MV-4-11 (cell line): ENCODE measurements around the gene WASF2.
"Not testable (repeated sequence)": the region's sequence is repeated elsewhere in the genome, so short reads cannot be mapped to it uniquely, and the experiment has no call there.

Experiments used
- DNase-seq: peaks from one replicate; lab custom pipeline; 2025; lab: John Stamatoyannopoulos, UW

WASF2 gene

DNA sequence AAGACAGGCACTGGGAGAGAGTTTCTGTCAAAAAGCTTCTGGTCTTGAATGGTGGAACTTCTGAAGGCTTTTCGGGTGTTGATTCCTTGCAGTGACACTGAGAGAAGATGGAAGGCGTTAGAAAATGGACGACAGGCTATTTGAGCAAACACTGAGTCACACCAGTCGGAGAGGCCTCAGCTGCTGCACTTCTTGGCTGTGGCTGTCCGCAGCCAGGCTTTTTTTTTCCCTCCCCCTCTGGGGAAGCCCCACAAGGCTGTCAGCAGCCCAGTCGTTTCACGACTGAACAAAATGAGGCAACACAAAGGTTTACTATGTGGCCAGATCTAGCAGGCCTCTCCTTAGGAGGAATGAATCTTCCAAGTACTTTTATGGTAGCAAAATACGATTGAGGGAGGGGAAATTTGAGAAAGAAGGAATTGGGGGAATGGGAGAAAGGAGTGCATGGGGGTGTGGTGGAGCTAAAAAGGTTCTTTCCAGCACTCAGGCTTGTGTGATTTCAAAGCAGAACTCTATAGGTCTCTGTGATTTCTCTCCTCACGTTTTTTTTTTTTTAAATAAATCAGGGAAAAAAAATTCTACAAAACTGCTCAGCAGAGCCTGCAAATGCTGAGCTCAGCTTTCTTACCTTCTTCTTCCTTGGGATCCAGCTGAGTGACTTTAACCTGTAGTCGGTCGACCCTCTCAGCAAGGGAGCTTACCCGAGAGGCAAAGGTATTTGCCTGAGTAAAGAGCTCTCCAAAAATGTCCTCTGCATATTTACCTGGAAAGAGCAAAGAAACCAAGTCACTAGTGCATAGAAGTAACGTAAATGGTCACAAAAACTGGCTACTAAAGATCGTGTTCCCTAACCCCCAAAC is 71.4 kb downstream of the WASF2 start:
- DNase-seq, result peak; percentile 93

DNA sequence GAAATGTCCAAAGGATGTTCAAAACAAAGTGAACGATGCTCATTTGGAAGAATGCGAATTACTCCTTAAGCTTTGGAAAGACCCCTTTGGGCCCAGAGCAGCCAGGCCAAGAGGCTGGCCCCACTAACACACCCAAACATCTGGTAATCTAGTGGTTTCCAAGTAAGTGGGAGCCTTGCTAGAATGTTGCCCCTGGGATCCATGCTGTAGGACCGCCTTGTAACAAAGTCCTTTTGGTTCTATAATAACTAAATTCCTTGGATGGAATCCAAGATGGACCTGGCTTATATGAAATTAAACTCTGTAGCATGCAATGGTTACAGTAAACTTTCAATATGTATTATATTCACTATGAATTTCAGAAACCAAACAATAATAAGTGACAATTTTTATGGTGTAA is 72.3 kb downstream of the WASF2 start:
- no peak for DNase-seq

GRCh38 chr1:27416387-27417111 is 73.4 kb downstream of the WASF2 start:
- peak; percentile 77 for DNase-seq

DNA sequence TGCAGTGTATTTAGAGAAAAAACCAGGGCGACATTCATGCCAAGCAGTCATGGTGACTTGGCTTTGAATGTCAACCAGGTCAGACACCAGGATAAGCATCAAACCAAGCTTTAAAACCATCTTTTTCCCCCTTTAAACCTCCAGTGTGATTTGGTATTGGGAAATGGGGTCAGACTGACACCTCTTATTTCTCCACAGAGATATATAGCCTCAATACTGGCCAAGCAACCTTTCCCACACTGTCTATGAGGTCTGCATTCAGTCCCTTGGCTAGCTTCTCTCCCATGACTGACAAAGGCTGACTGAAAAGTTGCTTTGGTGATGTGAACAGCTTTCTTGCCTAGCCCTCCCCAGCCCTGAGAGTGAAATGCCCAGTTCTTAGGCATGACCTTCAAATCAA is 75.9 kb downstream of the WASF2 start:
- DNase-seq, result no peak

DNA sequence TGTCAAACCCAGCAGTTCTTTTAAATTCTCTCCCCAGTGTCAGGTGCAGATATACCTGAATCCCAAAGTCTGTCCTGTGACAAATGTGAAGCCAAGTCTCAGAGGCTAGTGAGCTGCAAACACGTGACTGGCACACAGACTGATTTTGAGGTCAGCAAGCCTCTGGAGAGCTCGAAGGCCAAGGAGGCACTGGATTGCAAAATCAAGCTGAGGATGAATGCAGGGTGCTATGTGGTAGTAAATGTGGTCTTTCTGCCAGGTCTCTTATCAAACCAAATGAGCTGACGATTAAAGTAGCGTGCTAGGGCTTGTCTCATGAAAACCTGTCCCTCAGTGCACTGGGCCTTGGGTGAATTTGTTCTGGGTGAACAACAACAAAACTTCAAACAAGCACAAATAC is 77.0 kb downstream of the WASF2 start:
- DNase-seq, result peak; percentile 14

DNA sequence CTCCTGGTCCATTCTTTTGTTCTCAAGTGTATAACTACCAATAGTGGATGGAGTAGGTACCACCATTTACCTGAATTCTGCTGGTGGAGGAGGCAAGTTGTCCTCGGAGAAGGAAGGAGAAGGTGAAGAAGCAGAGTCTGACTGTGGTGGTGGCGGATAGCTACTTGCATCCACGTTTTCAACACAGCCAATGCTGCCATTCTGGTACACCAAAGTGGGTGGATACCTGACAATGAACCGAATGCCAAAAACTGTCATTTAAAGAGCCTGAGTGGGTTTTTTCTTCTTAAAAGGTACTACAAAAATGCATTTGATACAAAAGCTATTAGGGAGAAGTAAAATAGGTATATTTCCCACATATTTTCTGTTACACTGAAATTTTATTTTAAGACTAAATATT is 77.5 kb downstream of the WASF2 start:
- DNase-seq, result no peak

DNA sequence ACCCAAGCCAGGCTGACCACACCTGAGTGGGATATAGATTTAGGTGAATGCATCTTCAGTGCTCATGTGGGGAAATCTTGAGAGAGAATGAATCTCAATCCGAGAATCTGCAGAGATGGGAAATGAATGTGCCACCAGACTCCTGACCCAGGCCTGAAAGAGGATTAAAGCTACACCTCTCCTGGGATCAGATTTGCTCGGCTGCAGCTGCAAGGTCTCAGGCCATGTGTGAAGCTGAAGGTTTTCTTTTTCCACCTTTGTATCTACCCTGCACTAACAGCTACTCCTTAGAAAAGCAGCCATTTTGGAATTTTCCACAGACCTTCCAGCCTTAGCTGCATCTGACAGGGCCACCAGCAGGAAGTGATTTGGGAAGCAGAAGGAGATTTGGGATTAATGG is 79.3 kb downstream of the WASF2 start:
- no peak for DNase-seq

GRCh38 chr1:27409669-27410068 is 80.3 kb downstream of the WASF2 start:
- DNase-seq, result no peak

GRCh38 chr1:27408151-27408550 is 81.8 kb downstream of the WASF2 start:
- DNase-seq, result no peak

DNA sequence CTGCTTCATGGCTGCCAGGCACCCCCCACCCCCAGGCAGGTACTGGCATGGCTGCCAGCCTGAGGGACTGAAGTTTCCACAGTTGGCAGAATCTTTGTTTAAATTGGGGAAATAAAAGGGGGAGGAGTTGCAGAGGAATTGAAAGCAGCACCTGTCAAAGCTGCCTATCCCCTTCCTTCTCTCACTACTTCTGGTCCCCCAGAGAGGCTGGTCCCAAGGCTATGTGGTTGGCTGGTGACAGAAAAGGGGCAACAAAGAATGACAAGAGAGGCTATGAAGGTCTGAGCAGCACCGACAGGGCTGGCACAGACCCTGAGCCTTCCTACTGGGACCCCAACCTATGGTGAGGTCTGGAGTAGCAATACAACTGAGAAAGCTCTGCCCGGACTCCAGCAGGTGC is 83.2 kb downstream of the WASF2 start:
- not testable (repeated sequence) for DNase-seq

GRCh38 chr1:27406362-27406680 is 83.6 kb downstream of the WASF2 start:
- no peak for DNase-seq

DNA sequence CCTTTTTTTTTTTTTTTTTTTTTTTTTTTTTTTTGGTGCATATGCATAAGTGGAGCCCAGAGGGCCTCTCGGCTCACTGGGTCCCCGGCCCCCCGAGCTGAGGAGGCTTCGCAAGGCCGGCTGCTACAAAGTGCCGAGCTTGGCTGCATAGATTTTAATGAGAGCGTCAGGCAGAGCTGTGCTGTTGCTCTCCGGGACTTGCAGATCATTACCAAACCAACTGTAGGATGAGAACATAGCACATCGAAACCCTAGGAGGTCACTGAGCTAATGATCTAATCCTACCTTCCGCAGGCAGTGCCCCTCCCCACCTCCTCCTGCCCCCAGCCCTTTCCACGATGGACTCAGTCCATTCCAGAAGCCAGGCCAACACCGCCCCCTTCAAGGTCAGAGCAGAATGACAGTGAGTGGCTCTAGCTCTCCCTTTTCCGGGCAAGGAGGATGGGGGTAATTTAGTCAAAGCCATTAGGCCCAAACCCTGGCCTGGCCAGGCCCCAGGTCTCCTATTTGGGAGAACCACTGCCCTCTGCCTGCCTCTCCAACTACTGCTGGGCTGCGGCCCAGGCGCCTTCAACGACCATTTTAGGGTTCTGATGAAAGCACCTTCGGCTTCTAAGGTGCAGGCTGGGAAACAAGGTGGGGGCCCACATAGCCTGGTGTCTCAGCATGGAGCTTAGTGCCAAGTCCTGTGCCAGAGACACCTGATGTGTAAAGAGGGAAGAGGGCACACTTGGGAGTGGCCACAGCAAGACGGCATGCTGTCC is 84.2 kb downstream of the WASF2 start:
- DNase-seq, result not testable (repeated sequence)

GRCh38 chr1:27405074-27405473 is 84.9 kb downstream of the WASF2 start:
- DNase-seq, result no peak

DNA sequence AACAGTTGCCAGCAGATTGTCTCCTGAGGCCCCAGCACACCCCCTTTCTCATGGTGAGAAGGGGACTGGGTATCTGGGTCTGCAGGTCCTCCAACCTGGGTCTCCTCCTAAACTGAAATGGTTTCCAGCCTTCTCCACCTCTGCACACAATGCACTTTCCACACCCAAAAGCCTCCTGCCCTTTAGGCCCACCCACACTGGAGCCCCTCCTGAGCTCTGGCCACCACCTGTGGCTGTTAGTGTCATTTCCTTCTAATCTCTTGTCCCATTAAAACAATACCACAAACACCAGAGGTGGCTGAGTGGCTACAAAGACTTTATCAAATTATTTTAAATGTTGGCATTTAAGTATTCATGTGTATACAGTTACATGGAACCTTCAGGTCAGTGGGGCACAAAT is 86.0 kb downstream of the WASF2 start:
- DNase-seq, result no peak

GRCh38 chr1:27403065-27403726 is 86.8 kb downstream of the WASF2 start:
- DNase-seq, result peak; percentile 89

GRCh38 chr1:27402349-27402754 is 87.6 kb downstream of the WASF2 start:
- DNase-seq, result peak; percentile 73

- DNase-seq, result no peak
Measured at GRCh38 chr1:27400963-27401341, 89.0 kb downstream of the WASF2 start.

- no peak for DNase-seq
Measured at GRCh38 chr1:27400082-27400962, 89.6 kb downstream of the WASF2 start.

GRCh38 chr1:27399251-27400025 is 90.5 kb downstream of the WASF2 start:
- DNase-seq, result no peak

DNA sequence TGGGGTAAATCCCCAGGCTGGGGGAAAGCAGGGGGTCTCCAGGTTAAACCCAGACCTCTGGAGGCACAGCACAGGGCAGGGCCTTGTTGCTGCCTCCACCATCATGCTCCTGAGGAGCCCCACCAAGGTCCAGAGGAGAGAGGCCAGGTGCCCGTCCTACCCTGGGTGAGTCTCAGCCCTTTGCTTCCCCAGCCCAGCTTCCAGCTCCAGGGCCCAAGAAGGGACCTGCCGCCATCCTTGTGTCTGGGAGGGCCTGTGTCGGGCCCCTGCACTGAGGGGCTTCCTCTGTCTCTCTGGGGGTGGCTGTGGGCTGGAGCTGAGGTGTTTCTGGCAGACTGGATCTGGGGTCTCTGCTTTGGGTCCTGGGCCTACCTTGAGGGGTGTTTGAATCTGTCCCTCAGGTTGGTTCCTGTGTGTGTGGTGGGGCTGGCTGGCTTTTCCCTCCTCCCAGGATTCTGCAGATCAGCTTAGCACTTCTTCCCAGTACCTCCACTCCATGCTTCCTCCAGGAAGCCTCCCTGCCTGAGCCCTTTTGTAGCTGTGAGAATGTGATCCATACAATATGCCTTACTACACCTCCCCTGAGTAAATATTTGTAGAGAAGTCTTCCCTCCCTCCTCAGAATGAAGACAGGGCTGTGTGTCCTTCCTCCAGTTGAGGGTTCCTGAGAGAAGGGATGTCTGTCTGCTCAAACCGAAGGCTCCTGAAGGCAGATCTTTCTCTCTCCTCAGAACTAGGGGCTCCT is 91.4 kb downstream of the WASF2 start:
- DNase-seq, result no peak
